OCI-LY7 (cell line): ENCODE measurements around the gene RAB3B. TPM values are rescaled to one million over a fixed set of nuclear protein-coding genes. Genes with fewer than 3 reads are reported as not detected.

Experiments
- BruUV-seq: library from RNA; stranded (reverse); fragments of 400-500 nt; replicated peaks from 2 replicates; lab custom pipeline; 2021; lab: Mats Ljungman, UMichigan
- CTCF ChIA-PET: fragments of 300-600 bp; sonication (Branson Sonifier 250); formaldehyde crosslinking; loops from one replicate; lab custom pipeline; 2022; ENCODE audit warnings: antibody characterized with exemption; ENCODE audit not compliant: unreplicated experiment; lab: Charles Lee
- POLR2A ChIA-PET: fragments of 300-600 bp; sonication (Branson Sonifier 250); formaldehyde crosslinking; loops from one replicate; lab custom pipeline; 2022; ENCODE audit warnings: antibody characterized with exemption; lab: Charles Lee
- DNase-seq: peaks from one replicate; pipeline ENCODE4 v3.0.0-alpha.2; 2015; ENCODE audit warnings: low spot score
- H2AFZ ChIP-seq: fragments of 200-600 bp; sonication (generic), shearing (Covaris generic); 2 replicates; pipeline ENCODE4 v1.6.1; 2014; ENCODE audit warnings: mild to moderate bottlenecking, antibody characterized with exemption, low read length, moderate library complexity
- H3K27ac ChIP-seq: fragments of 200-600 bp; sonication (generic); 2 replicates; pipeline ENCODE4 v1.5.1; 2014; ENCODE audit warnings: mixed run types, low read depth, mild to moderate bottlenecking, moderate library complexity, low read length, inconsistent platforms; ENCODE audit not compliant: poor library complexity, severe bottlenecking
- H3K36me3 ChIP-seq: fragments of 200-600 bp; sonication (generic); 2 replicates; pipeline ENCODE4 v1.6.1; 2014; ENCODE audit warnings: mild to moderate bottlenecking, antibody characterized with exemption, low read length, moderate library complexity, mixed read lengths; ENCODE audit not compliant: insufficient read depth
- H3K4me1 ChIP-seq: fragments of 200-600 bp; sonication (generic); 2 replicates; pipeline ENCODE4 v1.5.1; 2014; ENCODE audit warnings: mild to moderate bottlenecking, low read length; ENCODE audit not compliant: insufficient read depth, poor library complexity, severe bottlenecking
- H3K4me2 ChIP-seq: fragments of 200-600 bp; sonication (generic); 2 replicates; pipeline ENCODE4 v1.6.1; 2014; ENCODE audit warnings: mild to moderate bottlenecking, low read length
- H3K4me3 ChIP-seq: fragments of 200-600 bp; sonication (generic); 2 replicates; pipeline ENCODE4 v1.5.1; 2014; ENCODE audit warnings: mild to moderate bottlenecking, low read depth, low read length; ENCODE audit not compliant: poor library complexity, severe bottlenecking
- H3K79me2 ChIP-seq: fragments of 200-600 bp; sonication (generic); 2 replicates; pipeline ENCODE4 v1.6.1; 2016; ENCODE audit warnings: low read depth, mild to moderate bottlenecking, low read length, moderate library complexity, mixed read lengths; ENCODE audit not compliant: insufficient read depth
- H3K9me2 ChIP-seq: fragments of 200-600 bp; sonication (generic); 2 replicates; pipeline ENCODE4 v1.6.1; 2016; ENCODE audit warnings: mild to moderate bottlenecking, low read length, mixed read lengths; ENCODE audit not compliant: insufficient read depth
- H3K9me3 ChIP-seq: fragments of 200-600 bp; sonication (generic); 2 replicates; pipeline ENCODE4 v1.6.1; 2014; ENCODE audit warnings: mild to moderate bottlenecking, mixed run types, low read length, mixed read lengths
- H4K20me1 ChIP-seq: fragments of 200-600 bp; sonication (generic); 2 replicates; pipeline ENCODE4 v1.6.1; 2014; ENCODE audit warnings: mild to moderate bottlenecking, antibody characterized with exemption, low read length, moderate library complexity, mixed read lengths; ENCODE audit not compliant: insufficient read depth
- EZH2phosphoT487 ChIP-seq: fragments of 200-600 bp; sonication (generic); IDR thresholded peaks from 2 replicates; pipeline ENCODE4 v1.6.1; 2018; ENCODE audit warnings: low read depth, borderline replicate concordance, mild to moderate bottlenecking, mixed run types, antibody characterized with exemption, low read length, moderate library complexity, mixed read lengths
- intact Hi-C: fragments of 100-400 bp; cut with micrococcal nuclease; formaldehyde crosslinking; loops from one replicate; pipeline ENCODE4 v1.10.0; 2022; ENCODE audit not compliant: unreplicated experiment
- total RNA-seq, 2 experiments: library from RNA; depleted of rRNA in 1 of 2; stranded (reverse); fragments of >200 nt in 1 of 2; shearing (Covaris generic) in 1 of 2; gene quantifications; 2 replicates each; pipeline ENCODE4 v1.2.3, GENCODE V29; 2014 to 2022
- TF ChIP-seq, protein P1 (sequence below): fragments of 200-600 bp; sonication (generic); conservative IDR thresholded peaks from 2 replicates; pipeline ENCODE4 v1.5.1; 2014; ENCODE audit warnings: mild to moderate bottlenecking, antibody characterized with exemption, low read length, moderate library complexity, mixed read lengths

RAB3B gene
- total RNA-seq, 2 experiments from 2014 or later: 0.03 TPM; not detected in 1

DNA sequence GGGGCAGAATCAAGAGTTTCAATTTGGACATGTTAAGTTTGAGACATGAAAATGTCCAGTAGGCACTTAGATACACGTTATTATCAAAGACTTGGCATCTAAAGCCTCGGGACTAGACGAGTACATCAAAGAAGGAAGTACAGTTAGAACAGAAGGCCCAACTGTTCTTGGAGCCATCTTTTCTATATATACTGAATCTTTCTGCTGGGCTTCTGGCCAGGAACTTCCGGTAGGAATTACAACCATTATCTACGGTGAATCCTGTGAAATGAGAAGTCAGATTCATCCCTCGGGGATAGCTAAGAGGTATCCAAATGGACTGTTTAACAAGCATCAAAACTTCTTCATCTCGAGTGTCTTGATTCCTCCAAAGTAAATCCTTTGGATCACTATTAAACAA is 77.6 kb downstream of the RAB3B start:
- DNase-seq: no peak
- POLR2A ChIA-PET: interaction anchor here (0.5 to 1.0 kb wide), 2 partner anchors 61 to 171 kb away, joined by 3 to 4 read pairs; no protein-coding TSS in a partner anchor
- no peak overlapping the region for H3K27ac ChIP-seq
- BruUV-seq: no TSS peak
- no peaks in the 10 kb centered on the region for H3K79me2 ChIP-seq
- no peak overlapping the region for H3K4me3 ChIP-seq
- intact Hi-C loops: no loop called here
- no peaks in the 10 kb centered on the region for H3K9me3 ChIP-seq
- peaks cover 5% of the 10 kb centered on the region for H3K4me1 ChIP-seq
- no peaks in the 10 kb centered on the region for H3K36me3 ChIP-seq
- H3K9me2 ChIP-seq: no peaks in the 10 kb centered on the region
- TF ChIP-seq, protein P1, sequence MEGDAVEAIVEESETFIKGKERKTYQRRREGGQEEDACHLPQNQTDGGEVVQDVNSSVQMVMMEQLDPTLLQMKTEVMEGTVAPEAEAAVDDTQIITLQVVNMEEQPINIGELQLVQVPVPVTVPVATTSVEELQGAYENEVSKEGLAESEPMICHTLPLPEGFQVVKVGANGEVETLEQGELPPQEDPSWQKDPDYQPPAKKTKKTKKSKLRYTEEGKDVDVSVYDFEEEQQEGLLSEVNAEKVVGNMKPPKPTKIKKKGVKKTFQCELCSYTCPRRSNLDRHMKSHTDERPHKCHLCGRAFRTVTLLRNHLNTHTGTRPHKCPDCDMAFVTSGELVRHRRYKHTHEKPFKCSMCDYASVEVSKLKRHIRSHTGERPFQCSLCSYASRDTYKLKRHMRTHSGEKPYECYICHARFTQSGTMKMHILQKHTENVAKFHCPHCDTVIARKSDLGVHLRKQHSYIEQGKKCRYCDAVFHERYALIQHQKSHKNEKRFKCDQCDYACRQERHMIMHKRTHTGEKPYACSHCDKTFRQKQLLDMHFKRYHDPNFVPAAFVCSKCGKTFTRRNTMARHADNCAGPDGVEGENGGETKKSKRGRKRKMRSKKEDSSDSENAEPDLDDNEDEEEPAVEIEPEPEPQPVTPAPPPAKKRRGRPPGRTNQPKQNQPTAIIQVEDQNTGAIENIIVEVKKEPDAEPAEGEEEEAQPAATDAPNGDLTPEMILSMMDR: no peak
- TF ChIP-seq EZH2phosphoT487: no peak
- H3K4me2 ChIP-seq: no peak overlapping the region
- H2AFZ ChIP-seq: no peak overlapping the region
- H4K20me1 ChIP-seq: no peaks in the 10 kb centered on the region
- CTCF ChIA-PET: no interaction called here

DNA sequence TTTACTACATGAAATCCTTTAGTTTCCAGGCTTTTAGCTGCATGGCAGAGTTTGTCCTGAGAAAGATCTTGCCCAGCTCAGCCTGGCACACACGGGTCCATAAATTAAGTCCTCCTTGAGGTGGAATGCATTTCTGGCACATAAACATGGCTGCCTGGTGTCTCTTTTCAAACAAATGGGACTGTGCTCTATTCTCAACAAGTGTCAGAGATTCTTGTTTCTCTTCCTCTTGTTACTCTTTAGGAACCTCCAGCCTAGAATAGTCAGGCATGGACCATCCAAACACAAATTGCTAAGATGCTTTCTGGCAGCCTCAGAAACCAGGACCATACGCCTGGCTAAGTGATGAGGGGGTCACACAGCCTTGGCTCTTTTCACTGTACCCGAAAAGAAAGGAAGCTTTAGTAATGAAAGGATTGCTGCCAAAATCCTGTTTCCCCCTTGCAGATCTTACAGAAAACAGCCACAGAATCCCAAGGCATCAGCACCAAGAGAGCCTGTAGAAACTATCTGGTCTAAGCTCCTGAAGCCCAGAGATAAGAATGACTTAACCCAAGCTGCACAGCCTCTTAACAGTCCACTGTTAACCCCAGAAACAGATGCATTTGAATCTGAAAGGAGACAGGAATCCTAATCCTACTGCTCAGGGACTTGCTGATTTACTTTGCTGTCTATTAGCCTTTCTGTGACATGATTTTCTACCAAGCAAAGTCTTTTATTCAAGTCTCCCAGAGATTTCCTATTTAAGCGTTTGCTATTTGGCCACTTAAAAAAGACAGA is 80.1 kb downstream of the RAB3B start:
- CTCF ChIA-PET: no interaction called here

More for the DNA sequence above, 80.1 kb downstream of the RAB3B start:
- Histone ChIP-seq H3K79me2 (no peaks in the 10 kb centered on the region), H3K9me2 (no peaks in the 10 kb centered on the region), H3K9me3 (no peaks in the 10 kb centered on the region), H3K36me3 (no peaks in the 10 kb centered on the region), H3K4me2 (no peak overlapping the region), H2AFZ (no peak overlapping the region), H3K4me3 (no peak overlapping the region), H3K4me1 (peaks cover 5% of the 10 kb centered on the region), H3K27ac (no peak overlapping the region), H4K20me1 (no peaks in the 10 kb centered on the region)
- TF ChIP-seq, protein P1: no peak
- no peak for TF ChIP-seq EZH2phosphoT487
- BruUV-seq: no TSS peak
- intact Hi-C loops: no loop called here
- DNase-seq: no peak
- POLR2A ChIA-PET: interaction anchor here (0.6 kb wide), 1 partner anchor 138 kb away, joined by 6 read pairs; no protein-coding TSS in a partner anchor
